ENCODE results near the gene ADAMTS3.

Gene ADAMTS3

DNA sequence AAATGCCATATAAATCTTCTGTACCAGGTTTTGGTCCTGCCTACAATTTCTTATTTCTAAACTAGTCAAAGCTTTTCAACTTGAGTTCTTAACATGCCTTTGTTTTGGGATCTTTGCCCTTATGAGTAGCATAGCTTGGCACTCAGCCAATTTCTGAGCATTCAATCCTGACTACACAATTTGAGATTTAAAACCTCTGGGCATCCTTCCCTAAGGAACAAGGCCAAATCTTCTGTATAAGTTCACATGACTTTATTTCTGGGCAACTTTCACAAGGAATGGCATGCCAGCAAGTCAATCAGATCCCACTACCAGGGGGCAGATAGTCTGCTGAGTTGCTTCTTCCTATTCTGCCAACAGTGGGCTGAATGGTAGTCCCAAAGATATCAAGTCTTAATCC lies 254.2 kb downstream of the ADAMTS3 start:
- Histone ChIP-seq H4K91ac (ENCODE audit: low read depth, low read length, poor library complexity) (no peak overlapping the region), H3K4me2 (ENCODE audit: insufficient read depth, low read length, poor library complexity, severe bottlenecking) (no peak overlapping the region), H2BK15ac (ENCODE audit: low read length) (no peak overlapping the region), H3K4me3 (ENCODE audit: low read length in 2 of 2) (no peak overlapping the region), H2BK5ac (ENCODE audit: low read length) (no peak overlapping the region), H3K36me3 (replicated peaks in 1 of 2; ENCODE audit: control insufficient read depth in 2 of 2, insufficient read depth in 2 of 2, low read length in 2 of 2) (no peaks in the 10 kb centered on the region), H3K9me3 (replicated peaks in 1 of 2; ENCODE audit: control insufficient read depth in 2 of 2, insufficient read depth in 1 of 2, low read depth in 1 of 2, low read length in 2 of 2) (peaks cover 0 to 2% of the 10 kb centered on the region in 2 donors), H3K14ac (ENCODE audit: low read length) (no peak overlapping the region), H4K8ac (ENCODE audit: low read depth, low read length) (no peak overlapping the region), H3K79me1 (ENCODE audit: low read depth, low read length) (no peaks in the 10 kb centered on the region), H2AK5ac (ENCODE audit: low read depth, low read length) (no peak overlapping the region), H3K23ac (ENCODE audit: low read depth, low read length, poor library complexity) (no peak overlapping the region), H3K9ac (ENCODE audit: low read depth, low read length, poor library complexity) (no peak overlapping the region), H2BK120ac (ENCODE audit: low read depth, low read length) (no peak overlapping the region), H2AFZ (ENCODE audit: low read length) (no peak overlapping the region), H3K18ac (ENCODE audit: low read length) (no peak overlapping the region), H3K27ac (replicated peaks; ENCODE audit: low read length) (no peak overlapping the region), H3K4me1 (ENCODE audit: control insufficient read depth in 2 of 2, insufficient read depth in 1 of 2, low read depth in 1 of 2, low read length in 2 of 2) (peaks cover 8 to 33% of the 10 kb centered on the region in 2 donors), H2BK12ac (ENCODE audit: low read length) (no peak overlapping the region), H3K4ac (ENCODE audit: low read length) (no peak overlapping the region), H3K27me3 (ENCODE audit: control insufficient read depth in 3 of 3, insufficient read depth in 3 of 3, low read depth in 1 of 3, low read length in 3 of 3) (no peaks in the 10 kb centered on the region)
- DNase-seq (ENCODE audit: low spot score) = no peak

DNA sequence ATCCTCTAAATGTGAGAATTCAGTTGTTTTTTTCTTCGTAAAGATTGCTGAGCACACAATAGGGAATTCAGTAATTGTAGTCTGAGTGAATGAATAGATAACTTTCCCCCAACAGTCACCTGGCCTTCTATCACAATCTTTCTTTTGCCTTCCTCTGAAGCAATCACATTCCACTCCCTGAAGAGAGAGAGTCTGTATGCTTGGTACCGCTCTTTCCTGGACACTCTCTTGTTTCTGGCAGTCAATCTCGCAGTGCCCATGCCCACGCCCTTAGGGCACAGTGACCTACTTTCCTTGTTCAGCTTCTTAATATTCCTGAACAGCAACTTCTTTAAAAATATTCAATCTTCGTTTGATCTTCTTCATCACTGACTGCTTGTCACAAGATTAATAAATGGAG lies 255.9 kb downstream of the ADAMTS3 start:
- DNase-seq (ENCODE audit: low spot score) = no peak
- Histone ChIP-seq H2AK5ac (ENCODE audit: low read depth, low read length) (no peak overlapping the region), H3K79me1 (ENCODE audit: low read depth, low read length) (no peaks in the 10 kb centered on the region), H3K27ac (replicated peaks; ENCODE audit: low read length) (no peak overlapping the region), H3K4me1 (ENCODE audit: control insufficient read depth in 2 of 2, insufficient read depth in 1 of 2, low read depth in 1 of 2, low read length in 2 of 2) (peaks cover 8 to 26% of the 10 kb centered on the region in 2 donors), H2BK5ac (ENCODE audit: low read length) (no peak overlapping the region), H2BK12ac (ENCODE audit: low read length) (no peak overlapping the region), H3K4ac (ENCODE audit: low read length) (no peak overlapping the region), H4K8ac (ENCODE audit: low read depth, low read length) (no peak overlapping the region), H3K18ac (ENCODE audit: low read length) (no peak overlapping the region), H2AFZ (ENCODE audit: low read length) (no peak overlapping the region), H4K91ac (ENCODE audit: low read depth, low read length, poor library complexity) (no peak overlapping the region), H3K23ac (ENCODE audit: low read depth, low read length, poor library complexity) (no peak overlapping the region), H3K4me3 (ENCODE audit: low read length in 2 of 2) (no peak overlapping the region), H3K9ac (ENCODE audit: low read depth, low read length, poor library complexity) (no peak overlapping the region), H3K14ac (ENCODE audit: low read length) (no peak overlapping the region), H3K27me3 (ENCODE audit: control insufficient read depth in 3 of 3, insufficient read depth in 3 of 3, low read depth in 1 of 3, low read length in 3 of 3) (no peaks in the 10 kb centered on the region), H3K36me3 (replicated peaks in 1 of 2; ENCODE audit: control insufficient read depth in 2 of 2, insufficient read depth in 2 of 2, low read length in 2 of 2) (no peaks in the 10 kb centered on the region), H2BK15ac (ENCODE audit: low read length) (no peak overlapping the region), H2BK120ac (ENCODE audit: low read depth, low read length) (no peak overlapping the region), H3K4me2 (ENCODE audit: insufficient read depth, low read length, poor library complexity, severe bottlenecking) (no peak overlapping the region), H3K9me3 (replicated peaks in 1 of 2; ENCODE audit: control insufficient read depth in 2 of 2, insufficient read depth in 1 of 2, low read depth in 1 of 2, low read length in 2 of 2) (peaks cover 0 to 2% of the 10 kb centered on the region in 2 donors)
- no CpG with 5 or more reads among the region's 5 CpGs for WGBS, 2 donors (ENCODE audit: extremely low coverage in 2 of 2, insufficient read length in 2 of 2, insufficient replicate concordance in 1 of 2)

DNA sequence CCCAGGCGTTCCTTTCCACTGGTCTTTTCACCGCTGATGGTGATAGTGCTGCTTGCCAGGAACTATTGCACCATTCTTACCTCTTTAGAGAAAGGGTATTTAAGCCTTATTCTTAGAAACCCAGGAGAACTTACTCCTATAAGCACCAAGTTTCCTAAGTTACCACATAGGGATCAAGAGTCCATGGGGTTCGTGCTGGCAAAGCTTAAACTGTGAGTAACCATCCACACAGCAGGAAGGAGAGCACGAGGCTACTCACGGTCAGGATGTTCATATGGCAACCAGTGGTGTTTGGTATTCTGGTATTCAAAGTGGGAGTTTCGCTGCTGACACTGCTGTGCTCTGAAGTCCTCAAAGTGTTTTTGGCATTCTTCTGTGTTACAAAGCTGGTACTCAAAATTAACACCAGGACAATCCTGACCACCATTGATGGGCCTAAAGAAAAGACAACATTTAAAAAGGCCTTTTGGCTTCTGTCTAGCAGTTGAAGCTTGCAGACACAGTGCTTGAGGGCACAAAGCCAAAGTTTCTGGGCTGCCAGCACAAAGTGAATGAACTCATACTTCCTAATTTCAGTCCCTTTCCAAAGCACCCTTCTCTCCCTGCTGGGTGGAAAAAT lies 256.9 kb downstream of the ADAMTS3 start:
- H3K79me1 ChIP-seq (ENCODE audit: low read depth, low read length) = no peaks in the 10 kb centered on the region
- H3K9me3 ChIP-seq (replicated peaks in 1 of 2; ENCODE audit: control insufficient read depth in 2 of 2, insufficient read depth in 1 of 2, low read depth in 1 of 2, low read length in 2 of 2) = peaks cover 0 to 2% of the 10 kb centered on the region in 2 donors
- no peak overlapping the region for H2BK12ac ChIP-seq (ENCODE audit: low read length)
- H2AK5ac ChIP-seq (ENCODE audit: low read depth, low read length) = no peak overlapping the region
- H2BK120ac ChIP-seq (ENCODE audit: low read depth, low read length) = no peak overlapping the region
- no CpG with 5 or more reads among the region's 6 CpGs for WGBS, 2 donors (ENCODE audit: extremely low coverage in 2 of 2, insufficient read length in 2 of 2, insufficient replicate concordance in 1 of 2)
- no peak overlapping the region for H3K4me3 ChIP-seq (ENCODE audit: low read length in 2 of 2)
- H3K4me1 ChIP-seq (ENCODE audit: control insufficient read depth in 2 of 2, insufficient read depth in 1 of 2, low read depth in 1 of 2, low read length in 2 of 2) = peaks cover 8 to 26% of the 10 kb centered on the region in 2 donors
- no peak overlapping the region for H4K91ac ChIP-seq (ENCODE audit: low read depth, low read length, poor library complexity)
- no peaks in the 10 kb centered on the region for H3K27me3 ChIP-seq (ENCODE audit: control insufficient read depth in 3 of 3, insufficient read depth in 3 of 3, low read depth in 1 of 3, low read length in 3 of 3)
- no peak overlapping the region for H4K8ac ChIP-seq (ENCODE audit: low read depth, low read length)
- no peak overlapping the region for H3K23ac ChIP-seq (ENCODE audit: low read depth, low read length, poor library complexity)
- peak overlapping the region; percentile 42 for H2AFZ ChIP-seq (ENCODE audit: low read length)
- H3K9ac ChIP-seq (ENCODE audit: low read depth, low read length, poor library complexity) = no peak overlapping the region
- no peak overlapping the region for H3K4me2 ChIP-seq (ENCODE audit: insufficient read depth, low read length, poor library complexity, severe bottlenecking)
- H3K27ac ChIP-seq (replicated peaks; ENCODE audit: low read length) = peak overlapping the region; percentile 36
- peak; percentile 12 for DNase-seq (ENCODE audit: low spot score)
- H3K14ac ChIP-seq (ENCODE audit: low read length) = no peak overlapping the region
- H2BK5ac ChIP-seq (ENCODE audit: low read length) = no peak overlapping the region
- no peak overlapping the region for H2BK15ac ChIP-seq (ENCODE audit: low read length)
- H3K18ac ChIP-seq (ENCODE audit: low read length) = no peak overlapping the region
- no peak overlapping the region for H3K4ac ChIP-seq (ENCODE audit: low read length)
- H3K36me3 ChIP-seq (replicated peaks in 1 of 2; ENCODE audit: control insufficient read depth in 2 of 2, insufficient read depth in 2 of 2, low read length in 2 of 2) = no peaks in the 10 kb centered on the region

DNA sequence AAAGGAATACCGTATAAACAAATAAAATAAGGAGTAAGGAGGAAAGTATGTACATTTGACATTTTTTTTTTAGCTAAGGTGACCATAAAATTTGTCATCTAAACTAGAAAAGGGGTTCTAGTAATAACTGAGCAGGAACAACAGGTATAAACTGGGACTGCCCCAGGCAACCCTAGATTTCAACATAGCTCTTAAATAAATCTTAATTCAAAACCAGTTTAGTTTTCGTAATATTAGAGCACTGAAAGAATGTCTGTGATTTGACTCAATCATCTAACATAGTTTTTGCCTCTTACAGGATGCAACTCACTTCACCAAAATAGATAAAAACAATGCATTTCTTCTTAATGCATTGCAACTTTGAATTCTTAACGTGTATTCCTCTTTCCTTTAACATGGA lies 257.7 kb downstream of the ADAMTS3 start:
- Histone ChIP-seq H3K4me2 (ENCODE audit: insufficient read depth, low read length, poor library complexity, severe bottlenecking) (no peak overlapping the region), H4K8ac (ENCODE audit: low read depth, low read length) (no peak overlapping the region), H3K9me3 (replicated peaks in 1 of 2; ENCODE audit: control insufficient read depth in 2 of 2, insufficient read depth in 1 of 2, low read depth in 1 of 2, low read length in 2 of 2) (peaks cover 0 to 2% of the 10 kb centered on the region in 2 donors), H2BK12ac (ENCODE audit: low read length) (no peak overlapping the region), H2AFZ (ENCODE audit: low read length) (no peak overlapping the region), H3K4ac (ENCODE audit: low read length) (no peak overlapping the region), H3K18ac (ENCODE audit: low read length) (no peak overlapping the region), H3K23ac (ENCODE audit: low read depth, low read length, poor library complexity) (no peak overlapping the region), H3K36me3 (replicated peaks in 1 of 2; ENCODE audit: control insufficient read depth in 2 of 2, insufficient read depth in 2 of 2, low read length in 2 of 2) (no peaks in the 10 kb centered on the region), H3K9ac (ENCODE audit: low read depth, low read length, poor library complexity) (no peak overlapping the region), H3K4me1 (ENCODE audit: control insufficient read depth in 2 of 2, insufficient read depth in 1 of 2, low read depth in 1 of 2, low read length in 2 of 2) (peaks cover 8 to 26% of the 10 kb centered on the region in 2 donors), H2BK15ac (ENCODE audit: low read length) (no peak overlapping the region), H3K79me1 (ENCODE audit: low read depth, low read length) (no peaks in the 10 kb centered on the region), H3K4me3 (ENCODE audit: low read length in 2 of 2) (no peak overlapping the region), H2BK5ac (ENCODE audit: low read length) (no peak overlapping the region), H3K27ac (replicated peaks; ENCODE audit: low read length) (no peak overlapping the region), H3K27me3 (ENCODE audit: control insufficient read depth in 3 of 3, insufficient read depth in 3 of 3, low read depth in 1 of 3, low read length in 3 of 3) (no peaks in the 10 kb centered on the region), H4K91ac (ENCODE audit: low read depth, low read length, poor library complexity) (no peak overlapping the region), H3K14ac (ENCODE audit: low read length) (no peak overlapping the region), H2AK5ac (ENCODE audit: low read depth, low read length) (no peak overlapping the region), H2BK120ac (ENCODE audit: low read depth, low read length) (no peak overlapping the region)
- no peak for DNase-seq (ENCODE audit: low spot score)
- no CpG with 5 or more reads among the region's 3 CpGs for WGBS, 2 donors (ENCODE audit: extremely low coverage in 2 of 2, insufficient read length in 2 of 2, insufficient replicate concordance in 1 of 2)
